ENCODE measurements around the gene RBM39.
"Not testable (repeated sequence)": the region's sequence is repeated elsewhere in the genome, so short reads cannot be mapped to it uniquely, and the experiment has no call there.

Gene RBM39

DNA sequence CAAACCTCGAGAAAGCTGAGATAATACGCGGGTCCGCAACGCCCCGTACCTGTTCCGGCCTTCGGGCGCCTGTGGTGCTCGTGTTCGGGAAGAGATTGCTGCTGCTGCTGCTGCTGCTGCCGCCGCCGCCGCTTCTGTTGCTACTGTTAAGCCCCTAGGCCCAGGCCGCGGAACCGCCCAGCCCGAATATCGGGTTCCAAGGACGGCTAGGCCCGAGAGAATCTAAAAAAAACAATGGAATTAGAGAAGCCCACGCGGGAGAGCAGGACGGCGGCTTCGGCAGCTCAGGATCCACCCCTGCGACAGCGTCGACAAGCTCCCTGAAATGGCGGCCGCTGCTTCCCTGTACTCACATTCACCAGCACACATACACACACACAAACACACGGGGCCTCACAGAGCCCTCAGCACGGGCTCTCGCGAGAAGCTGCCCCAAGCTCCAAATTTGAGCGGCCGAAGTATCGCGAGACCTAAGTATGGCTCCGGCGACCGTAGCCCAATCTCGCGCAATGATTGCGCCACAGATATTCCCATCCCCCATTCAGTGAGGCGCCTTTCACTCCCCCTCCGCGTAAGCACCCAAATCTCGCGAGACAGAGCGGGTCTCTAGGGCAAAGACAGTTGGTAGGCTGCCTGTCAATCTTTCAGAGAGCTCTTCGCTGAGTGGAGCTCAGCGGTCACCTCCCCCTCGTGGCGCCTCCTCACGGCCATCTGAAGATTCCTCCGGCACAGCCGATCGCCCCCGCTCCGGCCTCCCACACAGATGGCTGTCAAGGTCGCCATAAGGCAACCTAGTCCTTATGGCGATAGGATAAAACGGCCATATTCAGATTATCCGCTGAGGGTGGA, at the start of gene RBM39:
Gene RBM39, minus strand, starts transcription at position 369 of the 849 bp plus-strand sequence. CDS start 1,386 bp downstream, outside the sequence.
- peak; percentile 96 to 98 (median 97) for DNase-seq (ENCODE audit: low read depth in 4 of 4, low spot score in 1 of 4)

DNA sequence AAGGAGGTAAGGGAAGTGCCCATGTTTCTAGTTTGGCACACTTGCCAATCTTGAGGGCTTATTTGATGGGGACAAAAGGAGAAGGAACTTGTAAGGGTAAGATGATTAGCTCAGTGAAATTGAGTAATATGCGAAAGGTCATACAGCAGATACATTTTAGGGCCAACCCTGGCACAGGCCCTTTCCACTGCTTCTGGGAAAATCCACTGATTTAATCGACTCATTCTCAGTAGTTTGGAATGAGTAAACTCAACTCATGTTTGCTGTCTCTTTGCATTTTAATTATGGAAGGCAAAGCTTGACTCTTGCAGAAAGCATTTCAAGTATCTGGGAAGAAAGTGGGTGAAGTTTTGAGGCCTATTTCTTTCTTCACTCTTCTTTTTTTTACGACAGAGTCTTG, 49.8 kb upstream of the RBM39 start:
- no peak for DNase-seq (ENCODE audit: low read depth in 4 of 4, low spot score in 1 of 4)

DNA sequence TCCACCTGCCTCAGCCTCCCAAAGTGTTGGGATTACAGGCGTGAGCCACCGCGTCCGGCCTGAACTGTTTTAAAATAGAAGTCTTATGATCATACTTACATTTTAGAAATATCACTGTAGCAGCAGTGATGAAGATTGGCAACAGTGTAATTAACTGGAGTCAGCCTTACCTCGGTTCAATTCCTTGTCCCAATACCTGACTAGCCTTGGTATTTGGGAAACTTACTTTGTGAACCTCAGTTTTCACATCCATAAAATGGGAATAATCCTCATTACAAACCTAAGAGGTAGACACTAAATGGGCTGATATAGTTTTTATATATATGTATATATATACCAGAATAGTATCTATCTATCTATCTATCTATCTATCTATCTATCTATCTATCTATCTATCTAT, 49.0 kb upstream of the RBM39 start:
- DNase-seq (ENCODE audit: low read depth in 4 of 4, low spot score in 1 of 4), result no peak

DNA sequence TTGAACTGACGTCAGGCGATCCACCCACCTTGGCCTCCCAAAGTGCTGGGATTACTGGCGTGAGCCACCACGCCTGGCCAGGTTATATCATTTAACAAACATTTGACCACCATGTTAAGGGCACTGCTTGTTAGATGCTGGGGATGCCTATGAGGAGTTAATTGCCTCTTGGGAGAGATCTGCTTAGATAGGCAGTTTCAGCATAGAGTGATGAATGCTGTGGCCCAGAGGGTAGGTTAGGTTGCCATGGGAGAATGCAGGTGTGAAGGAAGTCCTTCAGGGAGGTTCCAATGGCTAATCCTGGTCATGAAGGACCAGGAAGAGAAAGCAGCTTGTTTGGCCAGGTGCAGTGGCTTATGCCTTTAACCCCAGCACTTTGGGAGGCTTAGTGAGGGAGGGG, 46.7 kb upstream of the RBM39 start:
- no peak for DNase-seq (ENCODE audit: low read depth in 4 of 4, low spot score in 1 of 4)

DNA sequence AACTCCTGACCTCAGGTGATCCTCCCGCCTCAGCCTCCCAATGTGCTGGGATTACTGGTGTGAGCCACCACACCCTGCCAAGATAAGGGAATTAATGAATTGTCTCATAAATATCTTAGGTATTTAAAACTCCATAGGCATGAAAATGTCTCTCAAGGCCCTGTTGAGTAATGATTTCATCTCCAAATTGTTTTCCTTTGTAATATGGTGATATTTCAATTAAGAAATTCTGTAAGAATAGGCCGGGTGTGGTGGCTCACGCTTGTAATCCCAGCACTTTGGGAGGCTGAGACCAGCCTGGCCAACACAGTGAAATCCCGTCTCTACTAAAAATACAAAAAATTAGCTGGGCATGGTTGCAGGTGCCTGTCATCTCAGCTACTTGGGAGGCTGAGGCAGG, 43.5 kb upstream of the RBM39 start:
- not testable (repeated sequence) for DNase-seq (ENCODE audit: low read depth in 4 of 4, low spot score in 1 of 4)

DNA sequence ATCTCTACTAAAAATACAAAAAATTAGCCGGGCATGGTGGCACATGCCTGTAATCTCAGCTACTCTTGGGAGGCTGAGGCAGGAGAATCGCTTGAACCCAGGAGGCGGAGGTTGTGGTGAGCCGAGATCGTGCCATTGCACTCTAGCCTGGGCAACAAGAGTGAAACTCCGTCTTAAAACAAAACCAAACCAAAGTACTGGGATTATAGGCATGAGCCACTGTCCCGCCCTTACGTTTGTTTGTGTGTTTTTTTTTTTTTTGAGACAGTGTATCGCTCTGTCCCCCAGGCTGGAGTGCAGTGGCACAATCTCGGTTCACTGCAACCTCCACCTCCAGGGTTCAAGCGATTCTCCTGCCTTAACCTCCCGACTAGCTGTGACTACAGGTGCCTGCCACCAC, 41.8 kb upstream of the RBM39 start:
- not testable (repeated sequence) for DNase-seq (ENCODE audit: low read depth in 4 of 4, low spot score in 1 of 4)

DNA sequence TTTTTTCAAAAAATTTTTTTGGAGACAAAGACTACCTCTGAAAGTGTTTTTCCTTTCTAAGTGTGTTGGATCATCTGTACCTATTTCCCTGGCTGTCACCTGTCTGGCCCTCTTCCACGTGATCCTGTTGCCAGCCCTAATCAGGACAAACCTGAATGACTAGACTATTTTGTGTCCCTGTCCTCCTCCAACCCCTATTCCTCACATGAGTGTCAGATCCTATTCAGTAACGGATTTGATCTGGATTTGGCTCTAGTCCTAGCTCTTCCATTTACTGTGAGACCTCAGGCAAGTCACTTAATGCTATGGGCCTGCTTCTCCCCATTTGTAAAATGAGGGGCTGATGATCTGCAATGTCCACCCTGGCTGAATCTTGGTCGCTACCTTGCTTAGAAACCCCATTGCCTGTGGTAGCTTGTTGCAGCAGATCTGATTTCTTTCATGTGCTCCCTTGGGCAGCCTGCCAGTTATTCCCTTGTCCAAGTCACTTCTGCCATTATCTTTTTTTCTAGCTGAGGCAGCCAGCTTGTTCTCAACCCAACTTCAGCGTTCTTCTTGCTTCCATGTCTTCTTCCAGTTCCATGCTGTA, 34.5 kb upstream of the RBM39 start:
- DNase-seq (ENCODE audit: low read depth in 4 of 4, low spot score in 1 of 4), result no peak

DNA sequence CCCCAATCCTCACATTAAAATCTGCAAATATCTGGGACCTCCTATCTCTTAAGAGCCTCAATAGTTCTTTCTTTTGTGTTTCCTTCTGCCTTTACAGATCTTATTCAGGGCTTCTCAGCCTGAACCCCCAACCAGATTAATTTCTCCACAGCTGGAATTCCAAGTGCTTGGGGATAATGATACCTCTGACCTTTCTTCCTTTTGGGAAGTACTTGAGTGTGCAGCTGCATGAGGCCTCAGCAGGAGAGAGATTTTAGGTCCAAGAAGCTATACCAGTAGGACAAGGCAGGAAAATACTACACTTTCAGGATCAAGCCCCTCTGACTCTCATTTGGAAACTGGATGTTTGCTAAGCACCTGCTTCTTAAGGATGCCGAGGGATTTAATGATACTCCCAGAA, 32.3 kb upstream of the RBM39 start:
- no peak for DNase-seq (ENCODE audit: low read depth in 4 of 4, low spot score in 1 of 4)

DNA sequence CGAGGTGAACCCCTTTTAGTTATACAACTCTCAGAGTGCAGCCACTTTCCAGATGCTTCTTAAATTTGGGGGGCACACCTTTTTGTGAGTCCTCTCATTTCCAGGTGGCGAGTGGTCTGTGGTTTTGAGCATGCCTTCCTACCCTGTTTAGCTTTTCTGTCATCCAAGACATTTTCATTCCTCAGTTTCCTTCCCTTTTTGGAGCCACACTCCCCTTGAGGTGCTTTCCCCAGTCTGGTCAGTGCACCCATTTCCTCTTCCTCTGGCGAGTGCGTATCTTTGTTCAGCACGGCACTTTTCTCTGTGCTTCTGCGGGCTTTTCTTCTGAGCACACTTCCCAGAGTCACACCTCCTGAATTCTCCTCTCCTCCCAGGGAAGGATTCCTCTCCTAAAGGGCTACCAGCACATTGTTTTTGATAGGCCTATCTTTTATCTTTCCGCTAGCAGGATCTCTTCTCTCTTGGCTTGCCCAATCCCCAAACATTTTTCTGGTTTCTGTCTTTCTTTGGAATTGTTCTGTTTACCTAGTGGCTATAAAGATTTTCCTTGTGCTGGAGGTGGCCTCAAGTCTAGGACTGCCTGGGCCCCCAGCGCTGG, 31.2 kb upstream of the RBM39 start:
- DNase-seq (ENCODE audit: low read depth in 4 of 4, low spot score in 1 of 4), result no peak

DNA sequence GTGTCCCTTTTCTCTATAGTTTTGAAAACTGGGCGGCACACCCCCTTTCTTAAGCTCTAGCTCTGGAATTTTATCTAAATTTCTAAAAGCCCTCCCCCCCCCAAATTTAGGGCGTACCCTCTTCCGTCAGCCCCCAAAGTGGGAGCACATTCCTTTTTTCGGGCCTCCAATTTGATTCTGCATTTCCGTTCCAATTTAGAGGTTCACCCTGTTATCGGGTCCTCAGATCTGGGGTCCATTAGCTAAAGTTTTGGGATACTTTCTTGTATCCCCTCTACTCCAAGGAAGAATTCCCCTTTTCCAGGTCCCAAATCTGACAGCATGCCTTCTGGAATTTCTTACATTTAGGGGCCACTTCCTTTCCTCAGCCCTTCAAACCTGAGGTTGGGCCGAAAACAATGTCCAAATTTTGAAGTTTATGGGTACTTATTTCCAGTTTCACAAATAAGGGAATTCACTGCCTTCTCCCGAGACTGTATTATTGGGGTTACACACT, 30.6 kb upstream of the RBM39 start:
- DNase-seq (ENCODE audit: low read depth in 4 of 4, low spot score in 1 of 4), result no peak

DNA sequence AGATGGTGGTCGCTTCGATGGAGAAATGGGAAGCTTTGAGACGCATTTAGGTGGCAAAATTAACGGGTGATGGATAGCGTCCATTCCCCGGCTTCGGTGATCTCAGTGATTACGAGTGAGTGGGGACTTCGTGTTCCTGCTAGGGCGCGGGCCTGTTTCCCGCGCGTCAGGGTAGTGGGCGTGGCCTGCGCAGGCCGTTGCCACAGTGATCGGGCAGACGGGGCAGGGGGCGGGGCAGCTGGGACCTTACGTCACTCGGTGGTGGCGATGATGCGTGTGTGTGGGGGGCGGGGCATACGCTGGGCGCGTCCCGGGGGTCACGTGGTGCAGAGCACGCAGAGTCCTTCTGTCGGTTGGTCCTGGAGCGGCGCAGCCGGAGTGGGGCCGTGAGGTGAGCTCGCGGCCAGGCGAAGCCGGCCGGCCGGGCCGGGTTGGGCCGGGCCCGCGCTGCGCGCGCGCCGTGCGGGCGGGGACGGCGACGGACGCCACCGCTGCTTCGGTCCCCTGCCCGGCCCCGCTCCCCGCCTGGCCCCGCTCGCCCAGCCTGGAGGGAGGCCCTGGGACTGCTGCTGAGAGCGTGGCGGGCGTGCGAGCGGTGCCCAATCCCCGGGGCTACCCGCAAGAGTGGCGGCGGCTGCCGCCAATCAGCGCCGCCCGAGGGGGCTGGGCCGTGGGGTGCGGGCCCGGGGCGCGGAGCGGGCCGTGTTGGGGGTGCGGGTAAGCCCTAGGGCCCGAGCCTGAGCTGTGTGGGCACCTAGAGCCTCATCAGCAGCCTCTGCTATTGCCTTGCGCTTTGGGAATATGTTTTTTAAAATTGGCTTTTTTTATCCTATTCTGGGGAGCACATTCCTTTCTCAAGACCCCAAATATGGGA, 29.9 kb upstream of the RBM39 start, which contains the start of gene PHF20:
Gene PHF20, plus strand, starts transcription at position 327 of the 874 bp plus-strand sequence. CDS start 29,508 bp downstream, outside the sequence.
- peak; percentile 99 to 100 (median 100) for DNase-seq (ENCODE audit: low read depth in 4 of 4, low spot score in 1 of 4)

DNA sequence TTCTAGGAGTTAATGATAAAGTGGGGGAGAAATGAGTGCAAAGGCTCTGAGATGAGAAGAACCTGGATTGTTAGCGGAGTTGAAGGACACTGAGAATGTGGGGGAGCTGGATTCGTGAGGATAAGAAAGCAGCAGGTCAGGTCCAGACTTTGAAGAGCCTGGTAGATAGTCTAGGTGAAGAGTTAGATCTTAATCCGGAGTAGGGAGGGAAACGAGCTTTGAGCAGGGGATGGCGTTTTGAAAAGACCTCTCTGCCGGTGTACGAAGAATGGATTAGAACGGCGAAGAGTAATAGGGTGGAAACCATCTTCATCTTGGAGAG, 29.3 kb upstream of the RBM39 start:
- no peak for DNase-seq (ENCODE audit: low read depth in 4 of 4, low spot score in 1 of 4)

DNA sequence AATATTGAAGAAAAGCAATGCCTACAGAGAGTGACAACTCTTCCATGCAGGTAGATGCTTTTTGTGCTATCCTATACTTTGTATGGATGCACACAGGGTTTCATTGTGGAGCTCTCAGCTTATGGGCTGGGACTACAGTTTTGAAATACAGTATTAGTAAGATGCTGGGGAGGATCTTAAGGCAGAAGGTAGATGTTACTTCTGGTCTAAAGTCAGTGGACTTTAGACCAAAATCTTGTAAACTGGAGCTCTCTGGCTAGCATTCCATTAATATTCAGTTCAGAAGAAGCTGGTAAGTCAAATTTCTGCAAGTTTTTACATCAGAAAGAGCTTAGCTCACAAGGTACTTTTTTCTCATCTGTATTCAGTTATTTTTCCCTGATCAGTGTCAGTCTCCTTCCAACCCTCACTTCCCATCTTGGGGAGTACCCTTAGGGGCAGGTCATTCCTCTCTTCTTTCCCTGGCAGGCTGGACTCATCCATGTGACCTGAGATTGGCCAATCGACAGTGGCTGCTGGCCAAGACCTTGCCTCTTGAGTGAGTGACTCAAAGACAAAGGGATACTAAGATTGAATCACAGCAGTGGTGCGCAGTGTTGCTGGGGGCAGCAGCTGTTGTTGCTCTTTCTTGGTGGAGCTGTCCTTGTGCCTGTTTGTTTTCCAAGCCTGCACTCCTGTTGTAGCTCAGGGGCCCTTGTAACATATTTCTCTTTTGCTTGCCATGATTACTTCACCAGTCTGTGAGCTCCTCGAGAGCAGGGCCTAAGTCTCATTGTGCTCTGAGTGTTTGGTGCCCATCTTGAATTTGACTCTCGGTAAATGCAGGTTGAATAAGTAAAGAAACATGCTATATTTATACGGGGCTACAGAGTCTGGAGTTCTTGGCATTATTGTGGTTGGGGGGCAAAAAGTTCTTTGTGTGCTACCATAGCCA, 26.9 kb upstream of the RBM39 start:
- peak in 2 of 4 experiments; percentile 16 to 38 for DNase-seq (ENCODE audit: low read depth in 4 of 4, low spot score in 1 of 4)

DNA sequence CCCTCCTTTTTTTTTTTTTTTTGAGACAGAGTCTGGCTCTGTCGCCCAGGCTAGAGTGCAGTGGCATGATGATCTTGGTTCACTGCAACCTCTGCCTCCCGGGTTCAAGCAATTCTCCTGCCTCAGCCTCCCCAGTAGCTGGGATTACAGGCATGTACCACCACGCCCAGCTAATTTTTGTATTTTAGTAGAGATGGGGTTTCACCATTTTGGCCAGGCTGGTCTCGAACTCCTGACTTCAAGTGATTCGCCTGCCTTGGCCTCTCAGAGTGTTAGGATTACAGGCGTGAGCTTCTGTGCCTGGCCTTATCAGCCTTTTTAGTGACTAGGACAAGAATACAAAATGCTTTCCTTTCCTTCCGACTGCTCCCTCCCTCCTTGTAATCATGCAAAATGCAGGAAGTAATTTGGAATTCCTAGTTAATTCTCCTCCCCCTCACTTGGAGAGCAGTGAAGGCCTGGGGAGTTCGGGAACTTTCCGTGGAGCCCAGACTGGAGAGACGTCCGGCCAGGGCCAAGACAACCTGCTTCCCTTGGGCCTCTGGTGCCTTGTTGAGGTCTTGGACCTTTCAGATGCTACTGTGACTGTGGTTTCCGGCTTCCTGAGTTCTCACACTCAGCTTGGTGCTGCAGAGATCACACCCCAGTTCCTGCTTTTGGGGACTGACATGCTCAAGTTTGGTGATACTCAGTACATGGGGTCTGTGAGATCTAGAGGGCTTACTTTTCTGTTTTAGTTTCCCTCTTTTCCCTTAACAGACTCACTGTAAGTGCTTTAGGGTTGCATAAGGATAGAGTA, 25.8 kb upstream of the RBM39 start:
- DNase-seq (ENCODE audit: low read depth in 4 of 4, low spot score in 1 of 4), result no peak

DNA sequence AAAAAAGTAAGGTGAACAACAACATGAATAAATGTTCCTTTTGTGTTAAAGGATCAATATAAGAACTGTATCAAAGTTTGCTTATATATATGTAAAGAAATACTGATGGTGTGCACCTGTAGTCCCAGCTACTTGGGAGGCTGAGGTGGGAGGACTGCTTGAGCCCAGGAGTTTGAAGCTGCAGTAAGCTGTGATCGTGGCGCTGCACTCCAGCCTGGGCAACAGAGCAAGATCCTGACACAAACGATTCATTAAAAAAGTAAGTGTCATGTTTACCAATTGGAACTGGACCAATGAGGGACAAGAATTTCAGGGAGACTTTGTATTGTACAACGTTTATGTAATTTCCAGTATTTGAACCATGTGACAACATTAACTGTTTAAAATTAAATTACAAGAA, 24.8 kb upstream of the RBM39 start:
- no peak for DNase-seq (ENCODE audit: low read depth in 4 of 4, low spot score in 1 of 4)

DNA sequence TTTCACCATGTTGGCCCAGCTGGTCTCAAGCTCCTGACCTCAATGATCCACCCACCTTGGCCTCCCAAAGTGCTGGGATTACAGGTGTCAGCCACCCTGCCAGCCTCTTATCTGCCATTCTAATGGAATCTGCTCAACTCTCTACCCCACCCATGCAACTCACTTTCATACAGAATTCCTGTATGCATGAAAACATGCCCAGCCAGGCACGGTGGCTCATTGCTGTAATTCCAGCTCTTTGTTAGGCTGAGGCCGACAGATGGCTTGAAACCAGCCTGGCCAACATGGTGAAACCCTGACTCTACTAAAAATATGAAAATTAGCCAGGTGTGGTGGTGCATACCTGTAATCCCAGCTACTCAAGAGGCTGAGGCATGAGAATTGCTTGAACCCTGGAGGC, 22.9 kb upstream of the RBM39 start:
- DNase-seq (ENCODE audit: low read depth in 4 of 4, low spot score in 1 of 4), result not testable (repeated sequence)

DNA sequence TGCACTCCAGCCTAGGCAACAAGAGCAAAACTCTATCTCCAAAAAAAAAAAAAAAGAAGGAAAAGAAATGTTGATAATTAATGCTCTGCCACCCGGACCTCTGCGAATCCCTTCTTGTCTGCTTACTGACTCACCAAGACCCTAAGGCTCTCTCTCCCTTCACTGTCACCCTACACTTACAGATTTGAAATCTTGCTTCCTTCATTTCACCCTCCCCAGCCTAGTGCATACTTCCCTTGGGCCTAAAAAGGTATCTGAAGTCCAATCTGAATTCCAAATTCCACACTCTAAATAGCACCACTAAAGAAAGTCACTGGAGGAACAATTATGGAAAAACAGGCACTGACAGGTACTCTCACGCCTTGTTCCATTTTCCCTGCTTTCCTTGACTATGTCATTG, 20.4 kb upstream of the RBM39 start:
- DNase-seq (ENCODE audit: low read depth in 4 of 4, low spot score in 1 of 4), result no peak

DNA sequence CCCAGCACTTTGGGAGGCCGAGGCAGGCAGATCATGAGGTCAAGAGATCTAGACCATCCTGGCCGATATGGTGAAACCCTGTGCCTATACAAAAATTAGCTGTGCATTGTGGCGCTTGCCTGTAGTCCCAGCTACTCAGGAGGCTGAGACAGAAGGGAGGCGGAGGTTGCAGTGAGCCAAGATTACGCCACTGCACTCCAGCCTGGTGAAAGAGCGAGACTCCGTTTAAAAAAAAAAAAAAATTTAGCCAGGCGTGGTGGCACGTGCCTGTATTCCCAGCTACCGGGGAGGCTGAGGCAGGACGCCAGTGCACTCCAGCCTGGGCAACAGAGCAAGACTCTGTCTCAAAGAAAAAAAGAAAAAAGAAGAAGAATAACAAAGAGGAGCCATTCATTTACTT, 19.5 kb upstream of the RBM39 start:
- DNase-seq (ENCODE audit: low read depth in 4 of 4, low spot score in 1 of 4), result not testable (repeated sequence)

DNA sequence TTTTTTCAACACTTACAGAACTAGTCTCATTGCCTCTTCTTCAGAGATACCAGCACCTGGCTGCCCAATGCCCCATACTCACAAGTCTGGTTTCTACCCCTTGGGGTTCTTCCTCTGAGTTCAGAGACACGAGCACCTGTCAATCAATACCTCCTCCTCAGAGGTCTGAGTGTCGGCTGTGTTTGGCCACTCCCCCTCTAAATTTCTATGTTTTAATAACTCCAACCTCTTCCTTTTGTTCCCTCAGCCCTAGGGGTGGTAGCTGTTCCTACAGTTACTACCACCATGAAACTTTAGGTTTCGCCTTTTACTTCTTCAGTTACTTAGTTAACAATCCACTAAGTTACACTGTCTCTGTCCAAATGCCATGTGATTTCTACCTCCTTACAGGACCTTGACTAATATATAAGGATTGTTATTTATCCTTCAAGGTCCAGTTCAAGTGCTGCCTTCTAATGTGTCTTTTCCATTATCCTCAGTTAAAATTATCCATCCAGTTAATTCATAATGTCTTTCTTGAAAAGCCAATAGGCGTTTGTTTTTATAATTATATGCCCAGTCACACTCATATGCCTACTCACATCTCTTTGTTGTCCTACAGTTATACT, 15.1 kb upstream of the RBM39 start:
- no peak for DNase-seq (ENCODE audit: low read depth in 4 of 4, low spot score in 1 of 4)
